ENCODE results near the gene EIF2AK2.

The EIF2AK2 gene

GRCh38 chr2:37080689-37081088, 76.1 kb downstream of the EIF2AK2 start:
- peak overlapping the region; percentile 41 for H3K27ac ChIP-seq (replicated peaks)
- TF ChIP-seq GABPA (IDR thresholded peaks at IDR 0.05; ENCODE audit: low read depth), result 0 out of 2 replicates have a peak, but pooled peaks have one; percentile 28
- TF ChIP-seq POLR2AphosphoS5 (IDR thresholded peaks at IDR 0.05; ENCODE audit: low read depth), result no peak
- no peak overlapping the region for H3K4me3 ChIP-seq (replicated peaks; ENCODE audit: insufficient read depth, low read length)
- no peak for DNase-seq (ENCODE audit: low read depth in 1 of 2, low spot score in 1 of 2)
- no peaks in the 10 kb centered on the region for H3K27me3 ChIP-seq (ENCODE audit: insufficient read depth, poor library complexity, severe bottlenecking)

GRCh38 chr2:37080266-37080665, 76.5 kb downstream of the EIF2AK2 start:
- TF ChIP-seq SPI1 (IDR thresholded peaks at IDR 0.05; ENCODE audit: borderline replicate concordance, low read depth) (no peak), REST (IDR thresholded peaks at IDR 0.05; ENCODE audit: insufficient replicate concordance, low read depth) (no peak), POLR2AphosphoS5 (IDR thresholded peaks at IDR 0.05; ENCODE audit: low read depth) (no peak), GABPA (IDR thresholded peaks at IDR 0.05; ENCODE audit: low read depth) (no peak), CTCF (IDR thresholded peaks at IDR 0.05; ENCODE audit: insufficient read depth, low read length) (no peak)
- no peak for DNase-seq (ENCODE audit: low read depth in 1 of 2, low spot score in 1 of 2)
- Histone ChIP-seq H3K27me3 (ENCODE audit: insufficient read depth, poor library complexity, severe bottlenecking) (no peaks in the 10 kb centered on the region), H3K27ac (replicated peaks) (peak overlapping the region; percentile 41), H3K4me3 (replicated peaks; ENCODE audit: insufficient read depth, low read length) (no peak overlapping the region)

- no peak for DNase-seq (ENCODE audit: low read depth in 1 of 2, low spot score in 1 of 2)
- TF ChIP-seq SPI1 (IDR thresholded peaks at IDR 0.05; ENCODE audit: borderline replicate concordance, low read depth) (no peak), GABPA (IDR thresholded peaks at IDR 0.05; ENCODE audit: low read depth) (no peak), CTCF (IDR thresholded peaks at IDR 0.05; ENCODE audit: insufficient read depth, low read length) (no peak), REST (IDR thresholded peaks at IDR 0.05; ENCODE audit: insufficient replicate concordance, low read depth) (no peak), POLR2AphosphoS5 (IDR thresholded peaks at IDR 0.05; ENCODE audit: low read depth) (no peak)
- H3K4me3 ChIP-seq (replicated peaks; ENCODE audit: insufficient read depth, low read length), result no peak overlapping the region
- H3K27me3 ChIP-seq (ENCODE audit: insufficient read depth, poor library complexity, severe bottlenecking), result no peaks in the 10 kb centered on the region
- no peak overlapping the region for H3K27ac ChIP-seq (replicated peaks)
Observed at GRCh38 chr2:37070931-37071330, 85.8 kb downstream of the EIF2AK2 start.

GRCh38 chr2:37068686-37069085, 88.1 kb downstream of the EIF2AK2 start:
- no peak for DNase-seq (ENCODE audit: low read depth in 1 of 2, low spot score in 1 of 2)
- TF ChIP-seq REST (IDR thresholded peaks at IDR 0.05; ENCODE audit: insufficient replicate concordance, low read depth), result no peak
- TF ChIP-seq POLR2AphosphoS5 (IDR thresholded peaks at IDR 0.05; ENCODE audit: low read depth), result no peak
- no peak for TF ChIP-seq SPI1 (IDR thresholded peaks at IDR 0.05; ENCODE audit: borderline replicate concordance, low read depth)
- no peak for TF ChIP-seq GABPA (IDR thresholded peaks at IDR 0.05; ENCODE audit: low read depth)
- no peak for TF ChIP-seq CTCF (IDR thresholded peaks at IDR 0.05; ENCODE audit: insufficient read depth, low read length)
- Histone ChIP-seq H3K27me3 (ENCODE audit: insufficient read depth, poor library complexity, severe bottlenecking) (no peaks in the 10 kb centered on the region), H3K4me3 (replicated peaks; ENCODE audit: insufficient read depth, low read length) (no peak overlapping the region), H3K27ac (replicated peaks) (no peak overlapping the region)
